Ovary (tissue), 3 donors: ENCODE results near the gene RFK.

Source experiments
- EP300 ChIP-seq: sonication (generic); formaldehyde crosslinking; IDR thresholded peaks from one replicate; pipeline ENCODE4 v1.6.1; 2017; ENCODE audit warnings: antibody characterized with exemption
- TF ChIP-seq, protein P1 (sequence below), 3 donors: fragments of 450-650 bp in 2 of 3; fragments of 200-600 bp in 1 of 3; IDR thresholded peaks; one replicate each; pipeline versions ENCODE4 v1.5.1 to v1.8.0; 2016 to 2022; ENCODE audit warnings: antibody characterized with exemption in 3 of 3, mild to moderate bottlenecking in 1 of 3
- donor health status: DM: no; HTN: no; CAD: no.

DNA sequence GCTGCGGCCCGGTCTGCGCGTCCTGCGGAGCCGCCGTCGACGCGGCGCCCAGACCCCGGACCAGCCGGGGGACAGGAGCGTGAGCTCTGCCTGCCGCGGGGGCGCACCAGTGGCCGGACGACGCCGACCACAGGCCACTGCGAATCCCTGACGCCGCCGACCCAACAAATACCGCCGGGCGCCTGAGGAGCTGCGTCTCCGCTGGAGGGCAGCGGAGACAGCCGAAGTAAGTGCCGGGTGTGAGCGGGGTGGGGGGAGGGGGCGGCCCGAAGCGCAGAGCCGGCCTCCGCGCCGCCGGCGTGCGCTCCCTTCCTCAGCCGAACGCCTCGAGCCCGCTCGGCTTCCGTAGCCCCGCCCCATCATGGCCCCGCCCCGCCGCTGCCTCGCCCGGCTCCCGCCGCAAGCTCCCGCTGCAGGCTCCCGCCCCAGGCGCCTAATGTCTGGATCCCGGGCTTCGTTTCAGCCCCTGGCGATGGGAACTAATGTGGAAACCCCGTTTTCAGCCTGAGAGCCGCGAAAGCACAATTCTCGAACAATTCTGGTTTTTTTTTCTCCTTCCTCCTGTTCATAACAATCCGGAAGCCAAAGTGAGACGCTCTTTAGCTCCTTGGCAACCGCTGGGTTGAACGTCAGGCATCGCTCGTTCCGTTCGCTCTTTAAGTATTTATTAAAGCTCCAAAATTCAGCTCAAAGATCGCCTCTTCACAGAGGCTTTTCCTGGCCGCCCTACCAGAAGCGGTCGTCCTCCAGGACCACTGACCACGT lies at the start of gene RFK:
- TF ChIP-seq, protein P1, sequence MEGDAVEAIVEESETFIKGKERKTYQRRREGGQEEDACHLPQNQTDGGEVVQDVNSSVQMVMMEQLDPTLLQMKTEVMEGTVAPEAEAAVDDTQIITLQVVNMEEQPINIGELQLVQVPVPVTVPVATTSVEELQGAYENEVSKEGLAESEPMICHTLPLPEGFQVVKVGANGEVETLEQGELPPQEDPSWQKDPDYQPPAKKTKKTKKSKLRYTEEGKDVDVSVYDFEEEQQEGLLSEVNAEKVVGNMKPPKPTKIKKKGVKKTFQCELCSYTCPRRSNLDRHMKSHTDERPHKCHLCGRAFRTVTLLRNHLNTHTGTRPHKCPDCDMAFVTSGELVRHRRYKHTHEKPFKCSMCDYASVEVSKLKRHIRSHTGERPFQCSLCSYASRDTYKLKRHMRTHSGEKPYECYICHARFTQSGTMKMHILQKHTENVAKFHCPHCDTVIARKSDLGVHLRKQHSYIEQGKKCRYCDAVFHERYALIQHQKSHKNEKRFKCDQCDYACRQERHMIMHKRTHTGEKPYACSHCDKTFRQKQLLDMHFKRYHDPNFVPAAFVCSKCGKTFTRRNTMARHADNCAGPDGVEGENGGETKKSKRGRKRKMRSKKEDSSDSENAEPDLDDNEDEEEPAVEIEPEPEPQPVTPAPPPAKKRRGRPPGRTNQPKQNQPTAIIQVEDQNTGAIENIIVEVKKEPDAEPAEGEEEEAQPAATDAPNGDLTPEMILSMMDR (IDR thresholded peaks at IDR 0.05), result peak in 2 of 3 donors; percentile 53 to 59
- no peak for TF ChIP-seq EP300
